MCF 10A (cell line): Measurements from ENCODE around the gene C11orf42. TPM values are rescaled to one million over a fixed set of nuclear protein-coding genes. Genes with fewer than 3 reads are reported as not detected.

Experiments
- BruUV-seq: library from RNA; stranded (reverse); fragments of 400-500 nt; replicated peaks from 2 replicates; lab custom pipeline; 2021; lab: Mats Ljungman, UMichigan
- CTCF ChIA-PET: fragments of 300-600 bp; sonication (Branson Sonifier 250); formaldehyde crosslinking; extraction: SDS; loops from one replicate; lab custom pipeline; 2021; ENCODE audit warnings: antibody characterized with exemption, inconsistent platforms; lab: Yijun Ruan, JAX
- POLR2A ChIA-PET: fragments of 300-600, 350-650 bp; sonication (Branson Sonifier 250); formaldehyde crosslinking; extraction: SDS; loops from one replicate; lab custom pipeline; 2020; ENCODE audit warnings: antibody characterized with exemption, inconsistent platforms; lab: Yijun Ruan, JAX
- DNase-seq: peaks from one replicate; pipeline ENCODE4 v3.0.0-alpha.2; 2018; ENCODE audit not compliant: unreplicated experiment
- H3K27ac Mint-ChIP-seq: one replicate; pipeline ENCODE4 v1.8.0; 2022; ENCODE audit warnings: mild to moderate bottlenecking, low read depth, mixed read lengths; ENCODE audit not compliant: unreplicated experiment
- H3K27me3 Mint-ChIP-seq: one replicate; pipeline ENCODE4 v1.8.0; 2022; ENCODE audit warnings: mixed read lengths; ENCODE audit not compliant: insufficient read depth, unreplicated experiment
- H3K36me3 Mint-ChIP-seq: one replicate; pipeline ENCODE4 v1.8.0; 2022; ENCODE audit warnings: mild to moderate bottlenecking, moderate library complexity, mixed read lengths; ENCODE audit not compliant: insufficient read depth, unreplicated experiment
- H3K4me1 Mint-ChIP-seq: one replicate; pipeline ENCODE4 v1.8.0; 2022; ENCODE audit warnings: mixed read lengths; ENCODE audit not compliant: insufficient read depth, unreplicated experiment
- H3K4me3 Mint-ChIP-seq: one replicate; pipeline ENCODE4 v1.8.0; 2022; ENCODE audit warnings: mild to moderate bottlenecking, moderate library complexity, mixed read lengths; ENCODE audit not compliant: unreplicated experiment
- H3K9me3 Mint-ChIP-seq: one replicate; pipeline ENCODE4 v1.8.0; 2022; ENCODE audit warnings: mixed read lengths; ENCODE audit not compliant: unreplicated experiment
- CTCF ChIP-seq: fragments of 200-600 bp; IDR thresholded peaks from one replicate; pipeline ENCODE4 v1.8.0; 2022; ENCODE audit warnings: antibody characterized with exemption, mild to moderate bottlenecking; ENCODE audit not compliant: unreplicated experiment
- intact Hi-C: fragments of 100-400 bp; cut with micrococcal nuclease; formaldehyde crosslinking; loops from 2 replicates; pipeline ENCODE4 v1.14.1; 2022
- total RNA-seq: library from RNA; stranded (reverse); gene quantifications from 2 replicates; pipeline ENCODE4 v1.2.3, GENCODE V29; 2022

Gene C11orf42
- total RNA-seq, 1 experiment from 2014 or later: not detected

- ChIA-PET POLR2A (interaction anchor here (0.6 to 5.7 kb wide), 15 partner anchors 9 to 543 kb away, joined by 3 to 59 read pairs (median 5); partner anchors contain the start of genes ARFIP2, CAVIN3, MRPL17 and TIMM10B), CTCF (interaction anchor here (0.7 to 7.6 kb wide), 6 partner anchors 12 to 229 kb away, joined by 3 to 50 read pairs (median 5); no protein-coding TSS in a partner anchor)
- Mint-ChIP-seq H3K4me1 (peaks cover 26% of the 10 kb centered on the region), H3K9me3 (no peaks in the 10 kb centered on the region), H3K4me3 (peak overlapping the region; percentile 94), H3K36me3 (no peaks in the 10 kb centered on the region), H3K27me3 (no peaks in the 10 kb centered on the region), H3K27ac (peak overlapping the region; percentile 93)
- intact Hi-C loops: loop anchor here (1.0 to 2.0 kb wide), 3 partner anchors 15 to 86 kb away; partner anchors contain the start of gene CAVIN3
- TF ChIP-seq CTCF: no peak
- no peak for DNase-seq
- BruUV-seq: no TSS peak
These were observed 28.6 kb downstream of the C11orf42 start for GRCh38 chr11:6233984-6234386.

- TF ChIP-seq CTCF: no peak
- H3K36me3 Mint-ChIP-seq: no peaks in the 10 kb centered on the region
- ChIA-PET POLR2A (interaction anchor here (0.5 to 5.7 kb wide), 19 partner anchors 10 to 544 kb away, joined by 3 to 59 read pairs (median 4); partner anchors contain the start of genes ARFIP2, CAVIN3, MRPL17 and SMPD1), CTCF (interaction anchor here (0.5 to 7.6 kb wide), 10 partner anchors 13 to 229 kb away, joined by 3 to 50 read pairs (median 4); no protein-coding TSS in a partner anchor)
- intact Hi-C loops: loop anchor here (1.0 to 2.0 kb wide), 3 partner anchors 14 to 86 kb away; partner anchors contain the start of gene CAVIN3
- H3K9me3 Mint-ChIP-seq: no peaks in the 10 kb centered on the region
- no TSS peak for BruUV-seq
- peak within 1 kb of the TSS; percentile 93 for H3K27ac Mint-ChIP-seq
- peak; percentile 100 for DNase-seq
- peaks cover 26% of the 10 kb centered on the region for H3K4me1 Mint-ChIP-seq
- H3K27me3 Mint-ChIP-seq: no peaks in the 10 kb centered on the region
- peak within 1 kb of the TSS; percentile 94 for H3K4me3 Mint-ChIP-seq
These were observed 29.2 kb downstream of the C11orf42 start, which contains the start of gene FHIP1B for GRCh38 chr11:6234387-6235107. FHIP1B (minus strand) TSS chr11:6234636; CDS start chr11:6224516, 10,120 bp downstream.

GRCh38 chr11:6237266-6237665, 31.9 kb downstream of the C11orf42 start:
- CTCF ChIA-PET: interaction anchor here (0.6 to 7.6 kb wide), 9 partner anchors 9 to 895 kb away, joined by 3 to 50 read pairs (median 5); no protein-coding TSS in a partner anchor
- no peak for TF ChIP-seq CTCF

More at GRCh38 chr11:6237266-6237665, 31.9 kb downstream of the C11orf42 start:
- no peak for DNase-seq
- Mint-ChIP-seq H3K9me3 (no peaks in the 10 kb centered on the region), H3K27me3 (no peaks in the 10 kb centered on the region), H3K4me1 (peaks cover 18% of the 10 kb centered on the region), H3K27ac (no peak overlapping the region), H3K36me3 (no peaks in the 10 kb centered on the region), H3K4me3 (no peak overlapping the region)
- no TSS peak for BruUV-seq
- intact Hi-C loops: no loop called here
- POLR2A ChIA-PET: interaction anchor here (0.6 to 5.7 kb wide), 3 partner anchors 12 to 82 kb away, joined by 3 to 59 read pairs (median 5); partner anchors contain the start of gene CAVIN3
